ENCODE measurements around the gene PDGFA.

- TF ChIP-seq CTCF (IDR thresholded peaks at IDR 0.05): no peak
- no peak for TF ChIP-seq POLR2A (IDR thresholded peaks at IDR 0.05)
These were observed 42.7 kb upstream of the PDGFA start for GRCh38 chr7:562374-562675.

All from ovary (tissue), 3 donors.